Measurements from ENCODE around the gene PLCD1. TPM values are rescaled to one million over a fixed set of nuclear protein-coding genes. Genes with fewer than 3 reads are reported as not detected.

The PLCD1 gene
- polyA plus RNA-seq, 3 donors: 17.7 to 24.0 (median 21.4) TPM

DNA sequence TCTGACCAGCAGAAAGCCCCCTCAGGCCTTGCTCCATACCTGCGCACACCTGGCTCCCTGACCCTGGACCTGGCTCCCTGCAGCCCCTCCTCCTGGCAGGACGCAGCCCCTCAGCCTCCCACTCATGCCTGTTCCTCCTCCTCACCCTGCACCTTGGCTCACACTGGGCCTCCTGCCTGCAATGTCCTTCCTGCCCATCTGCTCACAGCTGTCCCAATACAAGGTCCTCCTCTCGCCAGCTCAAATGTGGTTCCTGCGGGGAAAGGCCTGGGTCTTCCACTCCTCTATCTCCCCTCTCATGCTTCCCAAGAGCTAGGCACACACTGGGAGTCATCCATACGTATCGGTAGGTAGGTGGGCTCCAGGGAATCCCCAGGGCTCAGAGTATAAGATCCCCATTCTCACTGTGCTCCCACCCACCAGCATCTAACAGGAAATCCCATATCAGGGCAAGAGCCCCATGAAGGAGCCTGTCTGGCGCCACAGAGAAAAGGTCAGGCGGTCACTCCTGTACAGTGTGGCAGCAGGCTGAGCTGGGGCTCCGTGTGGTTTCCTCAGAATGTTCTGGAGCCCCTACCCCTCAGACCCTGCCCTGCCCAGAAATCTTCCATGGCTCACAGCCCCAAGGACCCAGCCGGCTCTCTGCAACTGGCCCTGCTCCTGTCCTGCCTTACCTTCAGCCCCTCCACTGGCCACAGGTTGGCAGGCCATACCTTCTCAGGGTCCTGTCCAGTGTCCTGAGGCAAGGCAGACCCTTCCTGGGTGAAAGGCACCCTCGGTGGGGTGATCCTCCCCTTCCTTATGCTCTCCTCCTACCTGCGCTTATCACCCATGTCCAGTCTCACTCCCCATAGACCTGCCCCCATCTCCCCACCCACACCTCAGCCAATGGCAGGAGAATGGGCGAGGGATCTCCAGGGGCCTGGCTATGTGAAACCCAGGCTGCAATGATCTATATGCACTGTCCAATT lies 10.9 kb downstream of the PLCD1 start:
- no peak for DNase-seq

DNA sequence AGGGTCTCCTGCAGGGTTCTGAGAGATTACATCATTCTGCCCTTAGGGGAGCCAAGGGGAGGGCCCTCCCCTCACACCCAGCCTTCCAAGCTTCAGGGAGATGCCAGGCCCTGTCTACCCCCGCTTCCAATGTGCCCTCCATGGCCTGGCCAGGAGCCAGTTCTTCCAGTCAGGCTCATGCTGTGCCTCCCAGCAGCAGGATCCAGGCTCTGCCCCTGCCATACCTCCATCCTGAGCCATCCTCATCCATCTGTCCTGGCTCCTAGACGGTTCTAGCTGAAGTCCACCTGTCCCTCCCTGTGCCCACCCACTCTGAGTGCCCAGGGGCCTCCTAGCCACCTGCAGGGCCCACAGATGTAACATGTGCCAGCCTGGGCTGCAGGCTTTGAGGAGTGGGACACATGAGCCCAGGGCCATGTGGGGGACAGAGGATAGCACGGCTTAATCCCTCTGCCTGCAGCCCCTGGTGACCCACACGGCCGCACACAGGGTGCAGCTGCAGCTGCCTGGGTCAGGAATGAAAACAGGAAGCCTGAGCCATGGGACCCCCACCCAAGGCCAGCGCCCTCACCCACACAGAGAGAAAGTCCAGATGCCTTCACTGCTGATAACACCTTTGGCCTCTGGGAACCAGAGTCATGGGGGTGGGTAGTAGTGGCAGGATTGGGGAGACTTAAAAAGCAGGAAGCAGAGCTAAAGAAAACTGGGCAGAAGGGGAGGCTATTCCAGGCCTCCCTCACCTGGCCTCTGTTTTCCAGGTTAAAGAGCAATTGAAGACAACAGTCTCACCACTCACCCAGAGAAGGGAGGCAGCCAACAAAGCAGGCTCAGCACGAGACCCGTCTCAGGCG lies 11.8 kb downstream of the PLCD1 start:
- DNase-seq: no peak

GRCh38 chr3:38016847-38017444 lies 12.5 kb downstream of the PLCD1 start:
- DNase-seq: no peak

DNA sequence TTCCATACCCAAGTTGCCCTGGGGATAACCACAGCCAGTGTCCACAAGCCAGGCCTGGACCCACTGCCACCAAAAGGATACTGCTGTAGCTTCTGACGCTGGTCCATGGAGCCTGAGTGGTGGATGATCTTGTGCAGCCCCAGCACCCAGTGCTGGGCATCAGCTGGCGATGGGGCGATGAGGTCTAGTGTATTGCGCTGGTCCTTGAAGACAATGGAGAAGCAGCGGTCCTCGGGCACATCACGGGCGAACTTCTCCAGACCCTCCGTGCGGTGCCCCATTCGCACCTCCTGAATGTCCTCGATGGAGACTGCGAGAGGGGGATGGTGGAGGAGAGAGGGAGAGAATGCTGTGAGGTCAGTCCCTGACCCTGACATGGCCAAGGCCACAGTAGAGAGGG lies 13.0 kb downstream of the PLCD1 start:
- no peak for DNase-seq

DNA sequence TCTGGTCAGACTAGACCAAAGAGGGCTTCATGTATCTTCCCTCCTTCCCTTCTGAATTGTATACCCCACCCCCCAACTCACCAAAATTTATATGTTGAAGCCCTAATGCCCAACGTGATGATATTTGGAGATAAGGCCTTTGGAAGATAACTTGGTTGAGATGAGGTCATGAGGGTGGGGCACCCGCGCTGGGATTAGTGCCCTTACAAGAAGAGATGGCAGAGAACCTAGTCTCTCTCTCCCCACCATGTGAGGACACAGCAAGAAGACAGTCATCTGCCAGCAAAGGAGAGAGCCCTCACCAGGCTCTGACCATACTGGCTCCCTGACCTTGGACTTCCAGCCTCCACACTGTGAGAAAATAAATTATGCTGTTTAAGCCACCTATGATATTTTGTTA lies 13.5 kb downstream of the PLCD1 start:
- DNase-seq: no peak

GRCh38 chr3:38015485-38015884 lies 14.0 kb downstream of the PLCD1 start:
- DNase-seq: no peak

DNA sequence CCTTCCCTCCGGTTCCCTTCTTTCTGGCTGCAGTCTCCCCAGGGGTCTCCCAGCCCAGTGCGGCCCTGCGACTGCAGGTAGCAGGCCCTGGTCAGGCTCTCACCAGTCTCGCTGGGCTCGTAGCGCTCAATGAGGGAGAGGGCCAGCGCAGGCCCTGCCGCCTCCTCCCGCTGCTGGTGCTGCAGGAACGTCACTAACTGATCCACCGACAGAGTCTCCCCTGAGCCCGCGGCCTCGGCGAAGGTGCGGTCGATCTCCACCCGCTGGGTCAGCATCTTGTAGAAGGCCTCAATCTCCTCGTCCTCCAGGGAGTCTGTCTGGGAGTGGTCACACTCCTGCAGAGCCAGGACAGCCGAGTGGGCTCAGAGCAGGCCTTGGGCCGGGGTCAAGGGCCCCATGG lies 18.3 kb downstream of the PLCD1 start:
- DNase-seq: no peak

DNA sequence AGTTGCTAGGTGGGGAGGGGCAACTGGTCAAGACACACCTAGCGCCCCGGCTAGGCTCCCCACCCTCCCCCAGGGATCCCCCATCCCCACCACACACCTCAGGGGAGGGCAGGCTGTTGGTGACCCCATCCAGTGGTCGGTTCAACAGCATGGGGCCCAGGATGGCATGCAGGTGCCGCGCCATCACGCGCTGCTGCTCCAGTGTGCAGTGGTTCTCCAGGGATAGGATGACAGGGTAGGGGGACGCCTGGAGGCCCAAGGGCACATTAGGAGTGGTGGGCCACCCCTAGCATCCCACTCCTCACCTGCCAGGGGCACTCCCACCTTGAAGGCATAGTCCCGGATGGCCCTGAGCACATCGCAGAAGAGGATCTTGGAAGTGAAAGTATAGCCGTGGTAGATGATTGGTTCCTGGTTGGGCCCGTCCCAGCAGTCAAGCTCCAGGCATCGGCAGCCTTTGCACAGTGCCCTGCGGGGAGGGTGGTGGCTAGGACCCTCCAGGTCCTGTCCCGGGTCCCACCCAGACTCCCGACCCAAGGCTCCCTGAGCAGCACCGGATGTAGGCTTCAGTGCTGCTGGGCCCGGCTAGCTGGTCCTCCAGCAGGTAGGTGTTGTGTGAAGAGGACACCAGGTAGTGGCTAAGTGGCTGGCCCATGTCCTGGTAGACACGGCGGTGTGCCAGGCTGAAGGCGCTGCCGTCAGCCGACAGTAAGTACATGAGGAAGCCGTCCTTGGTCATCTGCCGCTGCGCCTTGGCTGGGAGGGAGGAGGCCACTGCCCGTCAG lies 19.4 kb downstream of the PLCD1 start:
- no peak for DNase-seq

DNA sequence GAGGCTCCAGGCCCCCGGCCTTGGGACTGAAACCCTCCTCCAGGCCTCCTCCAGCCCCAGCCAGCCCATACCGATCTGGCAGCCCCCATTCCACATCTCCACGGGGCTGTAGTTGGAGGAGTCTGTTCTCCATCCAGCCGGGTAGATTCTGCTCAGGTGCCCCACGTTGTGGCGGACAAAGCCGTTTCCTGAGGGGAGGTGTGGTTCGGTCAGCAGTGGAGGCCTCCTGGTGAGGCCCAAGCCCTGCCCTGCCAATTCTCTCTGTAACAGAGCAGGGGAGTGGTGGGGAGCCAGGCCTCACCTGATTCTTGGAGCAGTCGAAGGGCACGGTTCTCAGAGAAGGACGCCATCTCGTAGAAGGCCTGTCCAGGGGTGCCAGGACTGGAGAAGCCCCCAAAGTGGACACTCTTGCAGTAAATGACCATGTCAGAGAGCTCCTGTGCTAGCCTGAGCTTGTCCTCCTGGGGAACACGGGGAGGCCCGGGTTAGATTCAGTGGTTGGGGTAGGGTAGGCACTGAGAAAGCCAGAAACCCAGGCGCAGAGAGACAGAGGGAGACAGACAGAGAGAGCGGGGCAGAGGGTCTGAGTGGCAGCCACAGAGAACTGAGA lies 20.4 kb downstream of the PLCD1 start:
- no peak for DNase-seq

- no peak for DNase-seq
These were observed 21.2 kb downstream of the PLCD1 start for GRCh38 chr3:38008191-38008701.

GRCh38 chr3:38007754-38008090 lies 21.7 kb downstream of the PLCD1 start:
- no peak for DNase-seq

DNA sequence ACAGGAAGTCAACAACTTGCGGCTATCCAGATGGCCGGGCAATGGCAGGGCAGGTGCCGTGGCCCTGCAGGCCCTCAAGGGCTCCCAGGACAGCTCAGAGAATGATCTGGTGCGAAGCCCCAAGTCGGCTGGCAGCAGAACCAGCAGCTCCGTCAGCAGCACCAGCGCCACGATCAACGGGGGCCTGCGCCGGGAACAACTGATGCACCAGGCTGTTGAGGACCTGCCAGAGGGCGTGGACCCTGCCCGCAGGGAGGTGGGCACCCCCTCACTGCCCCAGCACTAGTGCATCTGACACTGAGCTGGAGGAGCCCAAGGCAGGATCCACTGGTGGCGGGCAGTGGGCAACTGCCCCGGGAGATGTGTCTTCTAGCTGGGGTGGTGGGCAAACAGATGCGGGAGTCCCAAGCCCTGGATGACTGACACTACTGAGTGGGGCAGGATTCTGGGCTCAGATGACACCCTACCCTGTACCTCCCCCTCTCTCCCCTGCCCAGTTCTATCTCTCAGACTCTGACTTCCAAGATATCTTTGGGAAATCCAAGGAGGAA lies 22.9 kb downstream of the PLCD1 start:
- DNase-seq: no peak

- no peak for DNase-seq
These were observed 23.4 kb downstream of the PLCD1 start for GRCh38 chr3:38006031-38006430.

GRCh38 chr3:38005076-38006020 lies 24.1 kb downstream of the PLCD1 start:
- DNase-seq: no peak

GRCh38 chr3:38004415-38005075 lies 24.9 kb downstream of the PLCD1 start:
- peak; percentile 52 for DNase-seq

DNA sequence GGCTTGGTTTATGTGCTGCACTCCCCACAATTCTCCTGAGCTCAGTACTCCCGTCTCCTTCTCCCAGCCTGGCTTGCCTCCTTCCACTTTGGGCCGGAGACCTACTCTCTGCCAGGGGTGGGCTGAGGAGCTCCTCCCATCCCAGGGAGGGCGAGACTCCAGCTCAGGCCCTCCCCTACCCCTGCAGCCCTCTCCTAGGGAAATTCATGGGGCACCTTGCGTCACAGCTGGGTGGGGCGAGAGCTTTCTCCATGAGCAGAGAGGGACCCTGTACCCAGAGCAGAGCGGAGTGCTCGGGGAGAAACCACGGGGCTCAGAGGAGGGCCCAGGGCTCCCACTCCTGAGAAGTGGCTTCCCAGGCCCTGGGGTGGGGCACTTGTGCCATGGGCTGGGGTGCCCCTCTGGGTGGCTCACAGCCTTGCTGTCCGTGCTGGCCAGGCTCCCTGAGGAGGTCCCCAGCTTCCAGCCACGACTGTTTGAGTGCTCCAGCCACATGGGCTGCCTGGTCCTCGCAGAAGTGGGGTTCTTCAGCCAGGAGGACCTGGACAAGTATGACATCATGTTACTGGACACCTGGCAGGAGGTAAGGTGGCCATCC lies 25.5 kb downstream of the PLCD1 start:
- DNase-seq: no peak

DNA sequence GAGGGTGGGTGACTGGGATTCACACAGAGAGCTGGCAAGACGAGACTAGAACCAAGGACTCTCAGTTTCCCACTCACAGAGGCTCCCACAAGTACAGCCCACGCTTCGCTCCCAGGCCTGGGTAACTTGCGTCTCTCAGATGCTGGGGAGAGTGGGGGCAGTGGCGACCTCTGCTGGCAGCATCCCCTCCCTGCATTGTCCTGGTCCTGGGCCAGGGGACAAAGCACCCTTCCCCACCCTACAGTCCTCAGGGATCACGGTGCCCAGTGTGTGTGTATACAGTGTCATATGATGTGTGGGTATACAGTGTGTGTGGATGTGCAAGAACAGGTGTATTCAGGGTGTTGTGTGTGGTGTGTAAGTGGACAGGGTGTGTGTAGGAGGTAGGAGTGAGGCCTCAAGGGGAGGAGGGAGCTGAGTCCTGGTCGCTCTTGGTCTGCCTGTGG lies 26.0 kb downstream of the PLCD1 start:
- peak; percentile 44 for DNase-seq

GRCh38 chr3:38002940-38003339 lies 26.5 kb downstream of the PLCD1 start:
- no peak for DNase-seq
